Stimulated activated CD4-positive, alpha-beta T cell treated with anti-CD3 and anti-CD28 coated beads, Interleukin-4, amount 100 ng/mL, for 1 hour (primary cell): ENCODE results near the gene IDH3G.
"Not testable (repeated sequence)": the region's sequence is repeated elsewhere in the genome, so short reads cannot be mapped to it uniquely, and the experiment has no call there.

Source experiments
- DNase-seq: peaks from one replicate; pipeline ENCODE4 v3.0.0-alpha.2; 2020

Gene IDH3G

DNA sequence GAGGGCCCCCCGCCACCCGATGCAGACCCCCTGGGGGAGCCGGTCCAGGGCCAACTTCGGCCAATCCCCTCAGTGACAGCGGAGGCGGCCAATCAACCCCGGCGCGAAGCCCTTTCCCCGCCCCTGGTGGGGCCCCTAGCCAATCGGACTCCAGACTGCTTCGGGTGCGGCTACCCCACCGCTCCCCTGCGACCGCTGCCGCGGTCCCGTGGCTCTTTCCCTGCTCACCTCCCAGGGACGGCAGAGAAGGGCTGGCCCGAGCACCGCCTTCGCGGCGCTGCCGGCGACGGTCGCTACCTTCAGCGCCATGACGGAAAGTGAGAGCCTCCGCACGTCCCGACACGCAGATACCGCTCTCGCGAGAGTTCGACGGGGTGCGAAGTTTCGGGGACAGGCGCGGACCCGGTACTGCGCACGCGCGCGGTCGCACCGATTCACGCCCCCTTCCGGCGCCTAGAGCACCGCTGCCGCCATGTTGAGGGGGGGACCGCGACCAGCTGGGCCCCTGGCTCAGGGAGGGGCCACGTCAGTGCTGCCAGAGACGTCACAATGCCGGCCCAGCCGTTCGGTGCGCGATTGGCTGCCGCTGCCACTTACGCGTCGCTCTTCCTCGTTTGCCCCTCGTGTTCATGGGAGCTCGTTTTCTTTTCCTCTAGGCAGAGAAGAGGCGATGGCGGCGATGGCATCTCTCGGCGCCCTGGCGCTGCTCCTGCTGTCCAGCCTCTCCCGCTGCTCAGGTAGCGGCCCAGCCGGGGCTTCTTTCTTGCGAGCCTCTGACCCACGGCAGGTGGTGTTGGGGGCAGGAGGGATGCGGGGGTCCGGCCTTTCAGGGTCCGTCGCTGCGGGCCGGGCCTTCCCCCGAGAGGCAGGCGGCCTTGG is at the start of gene IDH3G, which contains the start of gene SSR4:
Gene IDH3G (minus strand): TSS at position 358 of the 879 bp plus-strand sequence. CDS start 49 bp downstream, at position 309.
Gene SSR4 (plus strand): TSS at position 651 of the 879 bp plus-strand sequence. CDS start 20 bp downstream, at position 671.
- peak; percentile 90 for DNase-seq

DNA sequence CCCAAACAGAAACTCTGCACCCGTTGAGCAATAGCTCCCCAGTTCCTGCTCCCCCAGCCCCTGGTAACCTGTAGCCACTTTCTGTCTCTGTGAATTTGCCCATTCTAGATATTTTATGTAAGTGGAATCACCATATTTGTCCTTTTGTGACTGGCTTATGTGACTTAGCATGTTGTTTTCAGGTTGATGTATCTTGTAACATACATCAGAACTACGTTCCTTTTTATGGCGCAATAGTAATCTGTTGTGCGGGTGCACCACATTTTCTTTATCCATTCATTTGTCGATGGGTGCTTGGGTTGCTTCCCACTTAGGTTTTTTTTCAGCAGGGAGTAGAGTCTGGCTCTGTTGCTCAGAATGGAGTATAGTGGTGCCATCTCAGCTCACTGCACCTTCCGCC is 42.7 kb upstream of the IDH3G start:
- DNase-seq, result no peak

DNA sequence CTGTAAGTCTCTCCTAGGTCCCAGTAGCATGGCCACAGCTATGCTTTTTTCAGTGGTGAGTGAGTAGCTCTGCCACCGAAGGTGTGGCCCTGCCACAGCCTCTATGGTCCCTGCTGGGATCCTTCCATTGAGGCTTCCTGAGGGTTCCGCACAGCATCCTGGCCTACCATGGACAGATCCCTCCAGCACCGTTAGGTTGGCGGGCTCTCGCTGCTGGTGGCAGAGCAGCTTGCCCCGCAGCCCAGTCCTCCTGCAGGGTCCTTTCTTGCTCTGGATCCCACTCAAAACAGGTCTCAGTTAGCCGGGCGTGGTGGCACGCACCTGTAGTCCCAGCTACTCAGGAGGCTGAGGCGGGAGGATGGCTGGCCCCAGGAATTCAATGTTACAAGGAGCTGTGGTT is 38.6 kb upstream of the IDH3G start:
- no peak for DNase-seq

DNA sequence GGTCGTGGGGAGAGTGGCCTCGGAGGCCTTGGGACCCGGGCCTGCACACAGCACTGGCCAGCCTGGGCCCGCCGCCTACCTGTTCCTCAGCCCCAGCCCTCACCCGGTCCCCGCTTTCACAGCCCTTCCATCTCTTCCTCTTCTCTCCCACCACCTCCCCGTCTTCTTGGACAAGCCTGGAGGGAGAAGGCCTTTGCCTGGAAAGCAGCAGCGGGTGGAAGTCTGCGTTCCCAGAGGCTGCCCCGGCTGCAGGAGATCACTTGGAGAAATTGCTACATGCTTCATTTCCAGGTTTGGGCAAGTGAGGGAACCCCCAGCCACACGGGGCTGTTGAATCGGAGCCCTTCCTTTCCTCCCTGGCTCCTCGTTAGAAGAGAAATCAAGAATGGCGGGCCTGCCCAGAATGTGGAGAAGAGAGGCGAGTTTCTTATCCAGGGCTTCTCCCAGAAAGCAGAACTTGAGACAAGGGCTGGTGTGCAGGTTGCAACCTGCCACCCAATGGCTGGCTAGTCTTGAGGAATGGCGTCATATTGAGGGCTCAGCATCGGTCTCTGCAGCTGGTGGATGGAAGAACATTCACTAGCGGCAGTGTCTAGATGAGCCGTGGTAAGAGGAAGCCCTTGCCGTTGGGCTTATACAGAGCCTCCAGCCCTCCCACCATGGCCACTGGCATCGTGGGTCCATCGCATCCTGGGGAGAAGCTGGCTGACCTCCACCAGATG is 37.4 kb upstream of the IDH3G start:
- DNase-seq, result no peak

DNA sequence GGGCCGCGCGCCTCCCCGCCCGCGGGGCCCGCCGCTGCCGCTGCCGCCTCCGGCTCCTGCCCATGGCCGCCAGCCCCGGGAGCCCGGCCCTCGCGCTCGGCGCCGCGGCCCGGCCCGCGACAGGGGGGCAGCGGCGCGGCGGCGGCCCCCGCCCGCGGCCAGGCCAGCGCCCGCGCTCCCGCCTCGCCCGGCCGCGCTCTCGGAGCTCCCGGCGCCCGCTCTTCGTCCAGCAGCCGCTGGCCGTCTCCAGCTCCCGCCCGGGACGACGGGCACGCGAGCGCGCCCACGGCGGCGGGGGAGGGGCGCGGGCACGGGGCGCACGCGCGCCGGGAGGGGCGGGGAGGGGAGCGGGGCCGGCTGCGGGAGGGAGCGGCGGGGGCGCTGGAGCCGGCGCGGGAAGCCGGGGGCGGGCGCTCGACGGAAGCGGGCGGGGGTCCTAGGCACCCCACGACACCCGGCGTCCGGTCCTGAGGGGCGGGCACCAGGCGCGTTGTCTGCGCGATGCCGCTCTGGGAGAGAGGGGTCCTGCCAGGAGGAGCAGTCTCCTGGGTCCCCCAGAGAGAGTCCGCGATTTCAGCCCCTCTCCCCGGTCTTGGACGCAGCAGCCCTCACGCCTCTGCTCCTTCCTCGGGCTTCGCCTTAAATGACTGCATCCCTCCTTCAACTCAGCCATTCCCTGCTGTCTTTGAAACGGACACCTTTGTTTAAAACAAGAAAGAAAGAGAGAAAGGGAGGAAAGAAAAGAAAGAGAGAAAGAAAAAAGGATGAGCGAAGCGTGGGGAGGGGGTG is 36.7 kb upstream of the IDH3G start:
- no peak for DNase-seq

DNA sequence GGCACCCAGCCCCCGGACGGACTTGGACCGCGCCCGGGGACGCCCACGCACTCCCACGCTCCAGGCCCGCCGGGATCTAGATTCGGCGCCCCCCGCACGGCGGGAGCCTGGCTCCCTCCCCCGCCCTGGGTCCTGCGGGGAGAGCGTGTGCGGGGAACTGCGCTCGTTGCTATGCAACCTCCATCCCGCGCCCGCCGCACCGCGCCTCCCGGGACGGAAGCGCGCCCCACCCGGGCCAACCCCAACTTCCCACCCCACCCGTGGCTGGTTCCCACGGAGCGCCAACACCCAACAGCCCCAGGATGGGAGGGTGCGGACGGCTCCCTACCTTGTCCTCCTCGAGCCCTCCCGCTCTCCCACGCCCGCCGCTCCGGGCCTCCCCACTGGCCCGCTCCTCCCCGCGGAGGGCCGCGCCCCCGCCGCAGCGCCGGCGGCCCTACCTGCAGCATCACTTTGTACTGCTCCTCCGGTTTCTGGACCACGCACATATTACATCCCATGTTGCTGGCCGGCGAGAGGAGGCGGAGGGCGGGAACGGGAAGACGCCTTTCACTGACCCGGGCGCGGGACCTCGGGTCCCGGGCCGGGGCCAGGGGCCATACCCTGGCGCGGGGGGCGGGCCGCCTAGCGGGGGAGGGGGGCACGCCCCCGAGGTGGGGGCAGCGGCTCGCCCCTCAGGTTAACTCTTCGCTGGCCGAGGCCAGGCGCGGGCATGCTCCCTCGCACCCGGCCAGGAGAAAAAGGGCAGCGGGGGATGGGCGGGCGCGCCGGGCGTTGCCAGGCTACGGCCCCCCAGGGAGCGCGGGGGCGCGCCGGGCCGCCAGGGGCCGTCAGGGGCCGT is 35.8 kb upstream of the IDH3G start, which contains the start of gene PDZD4:
Gene PDZD4 (minus strand): TSS at position 746 of the 841 bp plus-strand sequence. CDS start 246 bp downstream, at position 500.
- no peak for DNase-seq

DNA sequence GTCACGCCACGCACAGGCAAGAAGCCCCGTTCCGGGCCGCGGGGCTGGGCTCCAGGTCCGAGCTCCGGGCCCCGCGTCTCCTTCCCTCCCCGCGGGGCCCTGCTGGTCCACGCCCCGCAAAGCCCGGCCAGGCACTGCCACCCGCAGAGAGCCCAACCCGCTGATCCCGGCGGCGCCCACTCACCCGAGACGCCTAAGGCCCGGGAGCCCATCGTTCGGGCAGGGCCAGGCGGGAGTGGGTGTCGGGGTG is 35.3 kb upstream of the IDH3G start:
- DNase-seq, result no peak

DNA sequence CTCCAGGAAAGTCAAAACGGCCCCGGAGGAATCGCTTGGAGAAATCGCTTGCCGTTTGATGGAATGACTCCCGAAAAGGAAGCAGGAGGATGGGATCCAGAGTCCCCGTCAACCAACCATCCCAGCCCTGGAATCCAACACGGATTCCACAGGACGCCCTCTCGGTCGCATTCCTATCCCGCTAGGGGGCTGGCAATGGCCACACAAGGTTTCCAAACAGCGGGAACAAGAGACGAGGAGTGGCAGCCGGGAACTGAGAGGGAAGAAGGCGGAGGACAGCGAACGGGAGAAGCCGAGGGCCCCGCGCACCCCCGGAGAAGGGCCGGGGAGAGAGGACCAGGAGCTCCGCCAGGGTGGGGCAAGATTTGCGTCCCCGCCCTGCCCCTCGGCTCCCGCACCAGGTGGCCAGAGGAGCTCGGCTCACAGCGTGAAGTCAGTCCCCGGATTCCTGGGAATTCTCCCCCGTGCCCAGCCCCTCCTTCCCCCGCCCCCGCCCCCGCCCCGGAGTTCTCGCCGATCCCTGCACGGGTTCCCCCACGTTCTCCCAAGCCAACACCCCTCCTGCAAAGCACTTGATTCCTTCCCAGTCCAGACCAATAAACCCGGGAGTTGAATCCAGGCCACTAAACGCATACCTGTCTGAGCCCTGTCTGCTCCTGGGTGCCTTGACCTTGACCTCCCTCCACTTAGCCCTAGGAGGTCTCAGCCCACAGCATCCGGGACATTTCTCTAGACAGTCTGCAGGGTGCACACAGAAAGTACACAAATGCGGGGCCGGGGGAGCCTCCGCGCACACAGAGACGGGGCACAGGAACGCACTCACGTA is 34.8 kb upstream of the IDH3G start:
- no peak for DNase-seq

DNA sequence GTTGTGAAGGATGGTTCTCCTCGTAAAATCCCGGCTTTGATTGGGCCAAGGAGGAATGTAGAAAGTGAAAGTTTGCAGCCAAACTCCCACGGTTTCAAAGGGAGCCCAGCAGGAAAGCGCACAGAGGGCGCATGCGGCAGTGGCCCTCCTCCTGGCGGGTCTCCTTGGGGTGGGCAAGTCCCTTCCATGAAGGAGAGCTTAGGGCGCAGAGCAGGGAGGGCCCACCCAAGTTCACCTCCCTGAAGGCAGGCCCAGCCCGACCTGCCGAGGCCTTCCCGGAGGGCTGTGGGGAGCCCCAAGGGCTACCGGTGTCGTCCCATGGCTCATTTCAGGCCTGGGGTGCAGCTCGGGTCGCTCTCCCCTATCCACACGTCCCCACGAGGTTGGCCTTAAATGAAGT is 34.1 kb upstream of the IDH3G start:
- DNase-seq, result no peak

DNA sequence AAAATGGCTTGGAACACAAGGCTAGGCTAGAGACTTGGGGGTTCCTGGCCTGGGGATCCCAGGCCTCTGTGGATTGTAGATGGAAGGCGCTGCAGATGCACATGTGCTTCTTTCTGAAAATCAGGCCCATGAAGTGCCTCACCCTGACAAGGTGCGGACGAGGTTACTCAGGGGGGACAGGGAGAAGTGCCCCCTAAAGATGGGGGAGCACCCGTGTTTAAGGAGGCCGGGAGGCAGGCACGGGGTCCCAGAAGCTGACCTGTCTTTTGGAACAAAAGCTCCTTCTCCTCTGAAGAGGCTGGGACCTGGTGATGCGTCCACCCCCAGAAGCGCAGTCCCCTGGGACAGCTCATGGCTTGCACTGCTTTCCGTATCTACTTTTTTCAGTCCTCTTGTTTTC is 33.7 kb upstream of the IDH3G start:
- no peak for DNase-seq

DNA sequence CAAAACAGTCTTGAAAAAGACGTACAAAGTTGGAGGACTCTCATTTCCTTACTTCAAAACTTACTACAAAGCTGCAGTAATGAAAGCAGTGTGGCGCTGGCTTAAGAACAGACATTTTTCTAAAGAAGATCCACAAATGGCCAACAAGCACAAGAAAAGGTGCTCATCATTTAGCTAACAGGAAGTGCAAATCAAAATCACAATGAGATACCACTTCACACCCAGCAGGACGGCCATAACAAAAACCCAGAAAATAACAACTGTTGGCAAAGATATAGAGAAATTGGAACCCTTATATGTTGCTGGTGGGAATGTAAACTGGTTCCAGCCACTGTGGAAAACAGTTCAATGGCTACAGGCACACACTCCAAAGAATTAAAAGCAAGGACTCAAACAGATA is 32.8 kb upstream of the IDH3G start:
- no peak for DNase-seq

DNA sequence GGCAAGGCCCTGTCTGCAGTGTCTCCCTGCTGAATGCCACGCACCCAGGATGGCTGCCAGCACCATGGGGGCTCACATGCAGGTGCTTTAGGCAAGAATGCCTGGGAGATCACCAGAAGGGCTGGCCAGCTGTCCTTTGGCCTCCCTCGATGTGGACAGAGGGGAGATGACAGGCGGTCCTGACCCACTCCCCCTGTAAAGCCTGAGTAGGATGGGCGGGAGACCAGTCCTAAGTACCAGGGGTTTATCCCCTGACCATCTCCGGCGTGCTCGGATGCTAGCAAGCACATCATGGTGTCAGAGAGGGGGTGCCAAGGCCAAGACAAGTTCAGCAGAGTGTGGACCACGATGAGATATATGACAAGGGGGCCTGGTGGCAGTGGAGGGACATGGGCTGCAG is 30.9 kb upstream of the IDH3G start:
- no peak for DNase-seq

DNA sequence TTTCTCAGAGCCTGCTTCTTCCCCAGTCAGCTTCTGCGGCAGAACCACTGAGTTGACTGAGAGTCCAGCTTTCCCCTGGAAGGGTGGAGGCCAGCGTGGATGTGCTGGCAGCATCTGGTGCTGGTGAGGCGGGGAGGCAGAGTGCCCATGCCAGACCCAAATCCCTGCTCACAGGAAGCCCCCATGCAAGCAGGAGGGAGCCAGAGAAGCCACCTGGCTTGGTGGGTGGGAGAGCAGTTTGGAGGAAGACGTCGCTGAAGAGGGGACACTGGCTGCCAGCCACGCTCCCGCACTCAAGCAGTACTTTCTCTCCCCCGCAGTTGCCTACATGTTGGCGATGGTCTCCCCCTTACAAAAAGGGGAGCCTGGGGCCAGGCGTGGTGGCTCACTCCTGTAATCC is 30.2 kb upstream of the IDH3G start:
- DNase-seq, result no peak

DNA sequence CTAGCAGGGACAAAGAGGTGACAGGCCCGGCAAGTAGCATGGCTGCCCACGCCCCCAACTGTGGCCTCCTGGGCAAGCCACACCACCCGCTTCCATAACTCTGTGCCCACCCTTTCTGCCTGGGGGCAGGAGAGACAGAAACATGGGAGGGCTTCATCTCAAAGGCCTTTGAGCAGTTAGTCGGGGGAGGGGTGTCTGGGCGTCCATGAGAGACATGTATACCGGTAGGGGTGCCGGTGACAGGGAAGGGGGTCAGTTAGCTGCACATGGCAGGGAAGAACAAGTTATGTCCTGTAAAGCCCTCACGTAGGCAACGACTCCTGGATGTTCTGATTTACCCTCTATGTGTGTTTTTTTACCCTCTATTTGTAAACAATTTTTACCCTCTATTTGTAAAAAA is 26.9 kb upstream of the IDH3G start:
- no peak for DNase-seq

DNA sequence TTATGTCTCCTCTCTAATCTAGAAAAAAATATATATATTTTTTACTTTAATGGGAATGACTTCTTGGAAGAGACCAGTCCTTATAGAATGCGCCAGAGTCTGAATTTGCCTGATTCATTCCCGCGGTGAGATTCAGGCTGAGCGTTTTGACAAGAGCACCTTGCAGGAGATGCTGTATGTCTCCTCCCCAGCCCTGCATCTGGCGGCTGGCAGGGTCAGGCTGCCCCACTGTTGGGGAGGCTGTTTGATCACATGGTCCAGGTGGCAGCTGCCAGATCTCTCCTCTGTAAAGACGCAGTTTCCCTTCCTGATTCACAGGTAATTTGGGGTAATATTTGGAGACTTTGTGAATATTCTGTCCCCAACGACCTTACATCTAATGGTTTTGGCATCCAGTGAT is 26.4 kb upstream of the IDH3G start:
- DNase-seq, result no peak

DNA sequence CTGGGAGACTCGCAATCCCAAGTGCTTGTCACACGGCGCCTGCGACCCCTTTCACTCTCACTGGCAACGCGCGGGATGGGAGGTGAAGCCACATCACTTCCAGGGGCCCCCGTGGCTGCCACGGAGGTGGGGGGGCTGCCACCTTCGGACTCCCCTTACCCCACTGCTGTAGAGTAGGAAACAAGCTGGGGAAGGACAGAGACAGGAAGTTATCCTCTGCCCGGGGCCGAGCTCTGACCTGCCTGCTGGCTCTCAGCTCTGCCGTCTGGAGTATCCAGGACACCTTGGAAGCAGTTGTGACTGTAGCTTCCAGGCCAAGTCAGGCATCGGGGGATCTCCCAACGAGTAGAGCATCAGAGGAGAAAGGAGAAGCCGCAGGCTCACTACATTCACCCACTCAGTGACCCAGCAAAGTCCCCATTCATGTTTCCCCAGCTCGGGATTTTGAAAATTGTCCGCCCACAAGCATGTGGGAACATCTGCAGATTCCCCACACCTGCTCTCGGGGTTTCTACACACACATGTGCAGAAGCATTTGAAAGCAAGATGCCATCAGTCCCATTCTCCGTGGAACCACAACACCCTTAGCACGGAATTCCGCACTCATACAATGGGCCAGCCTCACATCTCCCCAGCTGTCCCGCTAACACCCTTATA is 25.3 kb upstream of the IDH3G start:
- no peak for DNase-seq

DNA sequence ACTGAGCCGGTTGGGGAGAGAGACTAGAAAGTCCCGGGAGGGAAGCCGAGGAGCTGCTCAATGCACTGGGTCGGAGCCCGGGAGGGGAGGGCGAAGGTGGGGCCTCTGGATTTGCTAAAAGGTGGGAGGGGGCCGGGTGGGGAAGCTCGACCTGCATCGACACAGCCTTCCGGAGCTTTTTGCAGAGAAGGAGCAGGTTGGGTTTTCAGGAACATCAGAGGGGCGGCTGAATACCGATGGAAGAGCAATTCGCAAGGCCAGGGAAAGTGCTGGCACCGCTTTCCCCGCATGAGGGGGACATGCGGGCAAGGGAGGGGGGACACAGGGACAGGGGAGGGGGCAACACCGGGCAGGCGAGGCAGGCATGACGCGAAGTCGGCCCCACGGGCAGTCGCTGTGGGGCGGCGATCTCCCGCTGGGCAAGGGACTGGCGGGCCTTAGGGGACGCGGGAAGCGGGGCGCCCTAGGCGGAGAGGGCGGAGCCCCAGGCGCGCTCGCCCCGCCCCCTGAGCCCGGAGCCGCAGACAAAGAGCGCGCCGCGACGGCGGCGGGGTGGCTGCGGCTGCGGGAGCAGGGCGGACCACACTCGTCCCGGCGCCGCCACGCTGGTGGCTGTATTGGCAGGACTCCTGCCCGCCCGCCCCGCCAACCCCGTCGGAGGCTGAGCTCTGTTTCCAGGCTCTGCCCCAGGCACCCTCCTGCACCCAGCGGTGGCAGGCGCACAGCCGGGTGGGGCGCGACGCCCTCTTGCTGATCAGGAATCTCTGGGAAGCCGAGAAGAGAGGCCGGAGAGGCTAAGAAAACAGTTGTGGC is 24.6 kb upstream of the IDH3G start:
- peak; percentile 58 for DNase-seq

DNA sequence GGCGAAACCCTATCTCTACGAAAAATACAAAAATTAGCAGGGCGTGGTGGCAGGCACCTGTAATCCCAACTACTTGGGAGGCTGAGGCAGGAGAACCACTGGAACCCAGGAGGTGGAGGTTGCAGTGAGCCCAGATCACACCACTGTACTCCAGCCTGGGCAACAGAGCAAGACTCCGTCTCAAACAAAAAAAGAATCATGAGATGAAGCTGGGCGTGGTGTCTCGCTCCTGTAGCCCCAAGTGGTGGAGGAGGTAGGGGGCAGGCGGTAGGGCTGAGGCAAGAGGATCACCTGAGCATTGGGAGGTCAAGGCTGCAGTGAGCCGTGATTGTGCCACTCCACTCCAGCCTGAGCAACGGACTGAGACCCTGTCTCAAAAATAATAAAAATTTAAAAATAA is 23.9 kb upstream of the IDH3G start:
- DNase-seq, result not testable (repeated sequence)

DNA sequence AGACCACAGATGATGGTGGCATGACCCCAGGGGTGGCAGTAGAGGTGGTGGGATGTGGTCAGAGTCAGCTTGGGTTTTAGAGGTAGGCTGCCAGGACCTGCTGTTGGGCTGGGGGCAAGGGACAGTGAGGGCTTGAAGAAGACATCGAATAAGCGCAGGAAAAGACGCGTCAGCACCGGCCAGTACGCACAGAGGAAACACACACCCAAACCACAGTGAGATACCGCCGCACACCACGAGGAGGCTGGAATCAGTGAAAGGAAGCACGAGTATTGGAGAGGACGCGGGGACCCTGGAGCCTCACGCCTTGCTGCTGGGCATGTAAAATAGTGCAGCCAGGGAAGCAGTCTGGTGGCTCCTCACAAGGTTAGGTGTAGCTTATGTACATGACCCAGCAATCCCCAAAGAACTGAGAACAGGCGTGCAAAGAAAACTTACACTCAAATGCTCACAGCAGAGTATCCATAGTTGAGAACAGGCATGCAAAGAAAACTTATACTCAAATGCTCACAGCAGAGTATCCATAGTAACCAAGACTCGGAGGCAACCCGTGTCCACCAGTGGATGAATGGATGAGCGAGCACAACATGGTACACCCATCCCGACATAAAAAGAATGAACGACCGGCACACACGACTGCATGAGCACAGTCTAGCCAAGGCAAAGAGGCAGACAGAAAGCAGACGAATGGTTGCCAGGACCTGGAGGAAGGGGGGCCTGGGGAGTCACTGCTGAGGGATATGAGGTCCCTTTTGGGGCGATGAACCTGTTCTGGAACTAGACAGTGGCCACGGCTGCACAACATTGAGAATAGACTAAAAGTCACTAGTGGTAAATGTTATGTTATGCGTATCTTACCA is 22.9 kb upstream of the IDH3G start:
- peak; percentile 36 for DNase-seq
